GM21786 (cell line): Measurements from ENCODE around the gene SMYD3.

Source experiments
- ATAC-seq: cut with Tn5 transposase; IDR thresholded peaks from one replicate; pipeline ENCODE4 v1.9.1; 2021; ENCODE audit not compliant: unreplicated experiment

The SMYD3 gene

GRCh38 chr1:245888809-245889208, 618.3 kb downstream of the SMYD3 start:
- no peak for ATAC-seq

- ATAC-seq: no peak
Measured at GRCh38 chr1:245887829-245888228, 619.2 kb downstream of the SMYD3 start.

- ATAC-seq: no peak
Measured at GRCh38 chr1:245881767-245882391, 625.2 kb downstream of the SMYD3 start.

GRCh38 chr1:245880754-245881403, 626.2 kb downstream of the SMYD3 start:
- no peak for ATAC-seq

- no peak for ATAC-seq
Measured at GRCh38 chr1:245879091-245879490, 628.0 kb downstream of the SMYD3 start.

- no peak for ATAC-seq
Measured at GRCh38 chr1:245878585-245878984, 628.5 kb downstream of the SMYD3 start.

- ATAC-seq: no peak
Measured at GRCh38 chr1:245877976-245878375, 629.1 kb downstream of the SMYD3 start.

GRCh38 chr1:245876586-245876985, 630.5 kb downstream of the SMYD3 start:
- no peak for ATAC-seq

GRCh38 chr1:245875581-245876261, 631.4 kb downstream of the SMYD3 start:
- peak; percentile 70 for ATAC-seq

- ATAC-seq: no peak
Measured at GRCh38 chr1:245874942-245875580, 632.0 kb downstream of the SMYD3 start.

- no peak for ATAC-seq
Measured at GRCh38 chr1:245873883-245874671, 633.0 kb downstream of the SMYD3 start.

GRCh38 chr1:245873068-245873467, 634.0 kb downstream of the SMYD3 start:
- ATAC-seq: no peak

GRCh38 chr1:245872475-245872874, 634.6 kb downstream of the SMYD3 start:
- no peak for ATAC-seq

- ATAC-seq: no peak
Measured at GRCh38 chr1:245871915-245872314, 635.2 kb downstream of the SMYD3 start.

- ATAC-seq: no peak
Measured at GRCh38 chr1:245871191-245871590, 635.9 kb downstream of the SMYD3 start.

- no peak for ATAC-seq
Measured at GRCh38 chr1:245870698-245871097, 636.4 kb downstream of the SMYD3 start.

- no peak for ATAC-seq
Measured at GRCh38 chr1:245869847-245870246, 637.2 kb downstream of the SMYD3 start.

GRCh38 chr1:245867738-245868137, 639.3 kb downstream of the SMYD3 start:
- no peak for ATAC-seq

- ATAC-seq: no peak
Measured at GRCh38 chr1:245864872-245865271, 642.2 kb downstream of the SMYD3 start.

- ATAC-seq: no peak
Measured at GRCh38 chr1:245863566-245864184, 643.4 kb downstream of the SMYD3 start.
